SK-N-SH (cell line): ENCODE data around the gene CELF4. TPM values are rescaled to one million over a fixed set of nuclear protein-coding genes. Genes with fewer than 3 reads are reported as not detected.

Experiments
- CTCF ChIA-PET: fragments of 300-600, 350-600 bp; formaldehyde crosslinking; extraction: SDS; loops from one replicate; lab custom pipeline; 2021; lab: Yijun Ruan, JAX
- POLR2A ChIA-PET: fragments of 350-600 bp; sonication (Branson Sonifier 250); formaldehyde crosslinking; extraction: SDS; loops from one replicate; lab custom pipeline; 2020; ENCODE audit warnings: antibody characterized with exemption, inconsistent platforms; lab: Yijun Ruan, JAX
- DNase-seq: peaks from one replicate; pipeline ENCODE4 v3.0.0; 2012
- H2AFZ ChIP-seq: fragments of 200-600 bp; sonication (generic); 2 replicates; pipeline ENCODE4 v1.8.1; 2016; ENCODE audit warnings: antibody characterized with exemption, mild to moderate bottlenecking, low read depth
- H3F3A ChIP-seq: fragments of 200-600 bp; sonication (generic); replicated peaks from 2 replicates; pipeline ENCODE3; 2016; ENCODE audit warnings: antibody characterized with exemption, mild to moderate bottlenecking; ENCODE audit not compliant: insufficient read depth
- H3K27ac ChIP-seq, 2 experiments: fragments of 200-500 bp in 1 of 2; fragments of 200-600 bp in 1 of 2; sonication (Bioruptor generic) in 1 of 2; sonication (generic), shearing (Covaris generic) in 1 of 2; 2 replicates each; pipeline versions ENCODE4 v1.5.1 to v1.6.1; 2014 to 2016; ENCODE audit warnings: low read depth in 2 of 2, inconsistent platforms in 1 of 2, low read length in 1 of 2, mild to moderate bottlenecking in 1 of 2, mixed read lengths in 1 of 2
- H3K27me3 ChIP-seq: fragments of 200-600 bp; sonication (generic), shearing (Covaris generic); 2 replicates; pipeline ENCODE4 v1.6.1; 2016; ENCODE audit warnings: mixed run types; ENCODE audit not compliant: insufficient read depth
- H3K36me3 ChIP-seq, 2 experiments: fragments of 200-500 bp in 1 of 2; fragments of 200-600 bp in 1 of 2; sonication (Bioruptor generic) in 1 of 2; sonication (generic) in 1 of 2; replicated peaks in 1 of 2; 2 replicates each; pipeline versions ENCODE3 to v1.5.1; 2014 to 2016; ENCODE audit warnings: low read length in 1 of 2, mild to moderate bottlenecking in 1 of 2; ENCODE audit not compliant: insufficient read depth in 2 of 2, control insufficient read depth in 1 of 2
- H3K4me1 ChIP-seq, 2 experiments: fragments of 200-500 bp in 1 of 2; fragments of 200-600 bp in 1 of 2; sonication (Bioruptor generic) in 1 of 2; sonication (generic), shearing (Covaris generic) in 1 of 2; 2 replicates each; pipeline versions ENCODE4 v1.5.1 to v1.6.1; 2014 to 2016; ENCODE audit warnings: low read depth in 1 of 2, low read length in 1 of 2, mixed run types in 1 of 2; ENCODE audit not compliant: insufficient read depth in 2 of 2, control insufficient read depth in 1 of 2
- H3K4me2 ChIP-seq: fragments of 200-600 bp; sonication (generic), shearing (Covaris generic); 2 replicates; pipeline ENCODE4 v1.6.1; 2017; ENCODE audit warnings: mixed run types
- H3K4me3 ChIP-seq, 2 experiments: fragments of 200-500 bp in 1 of 2; fragments of 200-600 bp in 1 of 2; sonication (Bioruptor generic) in 1 of 2; sonication (generic), shearing (Covaris generic) in 1 of 2; 2 replicates each; pipeline versions ENCODE4 v1.5.1 to v1.8.1; 2014 to 2016; ENCODE audit warnings: low read depth in 2 of 2, inconsistent platforms in 1 of 2, low read length in 1 of 2, mild to moderate bottlenecking in 1 of 2, mixed read lengths in 1 of 2, moderate library complexity in 1 of 2
- H3K79me2 ChIP-seq: fragments of 200-600 bp; sonication (generic); 2 replicates; pipeline ENCODE4 v1.8.1; 2017; ENCODE audit warnings: mild to moderate bottlenecking; ENCODE audit not compliant: insufficient read depth
- H3K9ac ChIP-seq: fragments of 200-600 bp; sonication (generic); 2 replicates; pipeline ENCODE4 v1.6.1; 2017; ENCODE audit warnings: mixed run types
- H3K9me2 ChIP-seq: fragments of 200-600 bp; sonication (generic); 2 replicates; pipeline ENCODE4 v1.6.1; 2017; ENCODE audit warnings: mixed run types
- H3K9me3 ChIP-seq: fragments of 200-600 bp; sonication (generic); 2 replicates; pipeline ENCODE4 v1.6.1; 2017; ENCODE audit warnings: mixed run types, mild to moderate bottlenecking, moderate library complexity
- H4K20me1 ChIP-seq: fragments of 200-600 bp; sonication (generic); 2 replicates; pipeline ENCODE4 v1.6.1; 2017; ENCODE audit warnings: mild to moderate bottlenecking, mixed run types; ENCODE audit not compliant: insufficient read depth
- CHD2 ChIP-seq: fragments of 150-350 bp; IDR thresholded peaks from 2 replicates; pipeline ENCODE4 v1.6.1; 2018; ENCODE audit warnings: low read length; ENCODE audit not compliant: partially characterized antibody
- FOXJ3 ChIP-seq: sonication (generic); formaldehyde crosslinking; IDR thresholded peaks from 2 replicates; pipeline ENCODE4 v1.5.1; 2020; ENCODE audit warnings: mild to moderate bottlenecking, missing genetic modification reagents
- MEF2A ChIP-seq: IDR thresholded peaks from 2 replicates; pipeline ENCODE4 v1.4.0; 2012; ENCODE audit warnings: low read depth, borderline replicate concordance
- MXI1 ChIP-seq: IDR thresholded peaks from 2 replicates; pipeline ENCODE4 v1.6.1; 2012; ENCODE audit warnings: mild to moderate bottlenecking, low read depth, low read length, improper control_type of control experiment
- NFIC ChIP-seq: IDR thresholded peaks from 2 replicates; pipeline ENCODE4 v1.4.0; 2012; ENCODE audit warnings: borderline replicate concordance
- RAD21 ChIP-seq: IDR thresholded peaks from 2 replicates; pipeline ENCODE4 v1.6.1; 2012; ENCODE audit warnings: mild to moderate bottlenecking, low read length
- RCOR1 ChIP-seq: fragments of 150-350 bp; IDR thresholded peaks from 2 replicates; pipeline ENCODE4 v1.6.1; 2017; ENCODE audit warnings: antibody characterized with exemption, low read length
- RXRA ChIP-seq: IDR thresholded peaks from 2 replicates; pipeline ENCODE4 v1.4.0; 2012; ENCODE audit warnings: low read depth, mild to moderate bottlenecking, borderline replicate concordance
- TCF12 ChIP-seq: IDR thresholded peaks from 2 replicates; pipeline ENCODE4 v1.4.0; 2012
- TEAD4 ChIP-seq: IDR thresholded peaks from 2 replicates; pipeline ENCODE4 v1.4.0; 2012; ENCODE audit warnings: mild to moderate bottlenecking, borderline replicate concordance; ENCODE audit not compliant: insufficient read depth
- YY1 ChIP-seq: IDR thresholded peaks from 2 replicates; pipeline ENCODE4 v1.4.0; 2012; ENCODE audit warnings: low read depth, mild to moderate bottlenecking
- WGBS: methylation state at CpG from one replicate; pipeline ENCODE4 v1.1.6; 2017; ENCODE audit warnings: low lambda C conversion rate; 5-methylcytosine and 5-hydroxymethylcytosine counted together
- polyA plus RNA-seq, 3 experiments: library from polyadenylated mRNA; depleted of rRNA; stranded (reverse); fragments of >200 nt; gene quantifications; 2 replicates each; pipeline ENCODE4 v1.2.3, GENCODE V29; 2012
- TF ChIP-seq, protein P1 (sequence below): fragments of 150-350 bp; IDR thresholded peaks from 2 replicates; pipeline ENCODE4 v1.6.1; 2016; ENCODE audit warnings: mild to moderate bottlenecking, low read depth, low read length
- TF ChIP-seq, protein P2 (sequence below): IDR thresholded peaks from 2 replicates; pipeline ENCODE4; 2012
- TF ChIP-seq, protein P3 (sequence below): IDR thresholded peaks from 2 replicates; pipeline ENCODE4 v1.4.0; 2012; ENCODE audit warnings: low read depth

CELF4 gene
- polyA plus RNA-seq, 1 of the 3 experiments (the other 2 are of a cell fraction) = 0.26 TPM

DNA sequence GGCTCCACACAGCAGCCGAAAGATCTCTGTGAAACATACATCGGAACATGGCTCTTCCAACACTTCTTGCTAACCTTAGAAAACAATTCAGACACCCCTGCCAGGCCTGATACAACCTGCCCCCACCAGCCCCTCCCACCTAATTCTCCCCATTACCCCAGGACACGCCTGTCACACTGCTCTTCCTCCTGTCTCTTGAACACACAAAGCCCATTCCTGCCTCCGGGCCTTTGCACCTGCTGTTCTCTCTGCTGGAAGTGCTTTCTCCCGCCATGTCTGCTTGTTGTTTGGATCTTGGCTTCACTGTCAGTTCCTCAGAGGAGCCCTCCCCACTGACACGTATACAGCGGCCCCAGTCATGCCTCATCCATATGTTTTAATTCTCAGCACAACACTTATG, 24.1 kb downstream of the CELF4 start:
- Histone ChIP-seq H2AFZ (no peak overlapping the region), H3F3A (no peaks in the 10 kb centered on the region), H3K4me1 (peaks cover 0 to 31% of the 10 kb centered on the region in 2 experiments; a peak in 1 of 4 replicates), H3K9ac (no peak overlapping the region), H3K27me3 (no peaks in the 10 kb centered on the region), H4K20me1 (no peaks in the 10 kb centered on the region), H3K36me3 (no peaks in the 10 kb centered on the region), H3K9me3 (no peaks in the 10 kb centered on the region), H3K4me2 (no peak overlapping the region), H3K9me2 (no peaks in the 10 kb centered on the region), H3K4me3 (no peak overlapping the region), H3K79me2 (no peaks in the 10 kb centered on the region), H3K27ac (no peak overlapping the region)
- no peak for DNase-seq
- 59% methylated on average over 7 of the region's 7 CpGs for WGBS
- ChIA-PET CTCF (interaction anchor here (0.8 to 17.4 kb wide), 2 partner anchors 97 to 203 kb away, joined by 3 to 298 read pairs; no protein-coding TSS in a partner anchor), POLR2A (no interaction called here)
- TF ChIP-seq FOXJ3 (CRISPR knock-in tag) (no peak), RXRA (no peak), TEAD4 (no peak), RCOR1 (no peak), MXI1 (no peak), MEF2A (no peak), CHD2 (no peak), TCF12 (no peak), YY1 (no peak), RAD21 (no peak)
- TF ChIP-seq, protein P1, sequence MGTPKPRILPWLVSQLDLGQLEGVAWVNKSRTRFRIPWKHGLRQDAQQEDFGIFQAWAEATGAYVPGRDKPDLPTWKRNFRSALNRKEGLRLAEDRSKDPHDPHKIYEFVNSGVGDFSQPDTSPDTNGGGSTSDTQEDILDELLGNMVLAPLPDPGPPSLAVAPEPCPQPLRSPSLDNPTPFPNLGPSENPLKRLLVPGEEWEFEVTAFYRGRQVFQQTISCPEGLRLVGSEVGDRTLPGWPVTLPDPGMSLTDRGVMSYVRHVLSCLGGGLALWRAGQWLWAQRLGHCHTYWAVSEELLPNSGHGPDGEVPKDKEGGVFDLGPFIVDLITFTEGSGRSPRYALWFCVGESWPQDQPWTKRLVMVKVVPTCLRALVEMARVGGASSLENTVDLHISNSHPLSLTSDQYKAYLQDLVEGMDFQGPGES = no peak
- TF ChIP-seq, protein P2, sequence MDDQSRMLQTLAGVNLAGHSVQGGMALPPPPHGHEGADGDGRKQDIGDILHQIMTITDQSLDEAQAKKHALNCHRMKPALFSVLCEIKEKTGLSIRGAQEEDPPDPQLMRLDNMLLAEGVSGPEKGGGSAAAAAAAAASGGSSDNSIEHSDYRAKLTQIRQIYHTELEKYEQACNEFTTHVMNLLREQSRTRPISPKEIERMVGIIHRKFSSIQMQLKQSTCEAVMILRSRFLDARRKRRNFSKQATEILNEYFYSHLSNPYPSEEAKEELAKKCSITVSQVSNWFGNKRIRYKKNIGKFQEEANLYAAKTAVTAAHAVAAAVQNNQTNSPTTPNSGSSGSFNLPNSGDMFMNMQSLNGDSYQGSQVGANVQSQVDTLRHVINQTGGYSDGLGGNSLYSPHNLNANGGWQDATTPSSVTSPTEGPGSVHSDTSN = no peak

DNA sequence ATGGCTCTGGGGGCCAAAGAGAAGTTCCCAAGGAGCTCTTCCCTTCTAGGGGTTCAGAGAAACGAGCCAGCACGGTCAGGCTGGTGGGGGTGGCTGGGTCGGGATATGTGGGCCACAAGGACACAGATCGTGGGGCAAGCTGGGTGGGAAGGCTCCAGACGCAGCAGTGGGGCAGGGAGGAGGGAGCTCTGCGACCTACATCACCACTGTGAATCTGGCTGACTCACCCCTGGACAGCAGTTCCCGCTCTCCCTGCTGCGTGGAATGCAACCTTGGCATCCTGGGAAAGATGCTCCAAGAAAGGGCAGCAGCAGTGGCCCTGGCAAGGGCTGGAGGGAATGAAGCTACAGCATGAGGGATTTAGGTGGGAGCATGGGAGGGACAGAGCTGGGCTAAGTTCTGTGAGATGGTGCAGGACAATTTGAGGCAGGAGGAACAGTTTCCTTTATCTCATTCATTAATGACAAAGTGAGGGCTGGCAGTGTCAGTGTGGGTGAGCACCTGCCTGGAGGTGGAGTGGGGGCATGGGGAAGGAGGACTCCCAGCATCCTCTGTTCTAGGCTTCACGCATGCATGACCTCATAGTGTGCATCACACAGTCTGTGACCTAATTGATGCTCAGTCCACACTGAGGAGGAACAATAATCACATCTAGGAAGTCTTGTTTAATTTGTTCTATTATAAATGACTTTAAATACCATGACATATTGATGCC, 25.0 kb downstream of the CELF4 start:
- no peaks in the 10 kb centered on the region for H3K27me3 ChIP-seq
- no peaks in the 10 kb centered on the region for H3F3A ChIP-seq
- WGBS = 14% methylated on average over 7 of the region's 9 CpGs
- DNase-seq = peak; percentile 49
- H3K9me2 ChIP-seq = no peaks in the 10 kb centered on the region
- no peaks in the 10 kb centered on the region for H3K36me3 ChIP-seq
- H3K4me2 ChIP-seq = no peak overlapping the region
- TF ChIP-seq TEAD4 = no peak
- TF ChIP-seq NFIC = no peak
- TF ChIP-seq, protein P3, sequence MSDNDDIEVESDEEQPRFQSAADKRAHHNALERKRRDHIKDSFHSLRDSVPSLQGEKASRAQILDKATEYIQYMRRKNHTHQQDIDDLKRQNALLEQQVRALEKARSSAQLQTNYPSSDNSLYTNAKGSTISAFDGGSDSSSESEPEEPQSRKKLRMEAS = no peak
- ChIA-PET CTCF (interaction anchor here (0.6 to 17.4 kb wide), 12 partner anchors 8 to 237 kb away, joined by 3 to 298 read pairs (median 4); partner anchors contain the start of gene CELF4), POLR2A (no interaction called here)
- H3K9ac ChIP-seq = no peak overlapping the region
- no peaks in the 10 kb centered on the region for H3K9me3 ChIP-seq
- no peak overlapping the region for H2AFZ ChIP-seq
- H3K4me3 ChIP-seq = no peak overlapping the region
- no peaks in the 10 kb centered on the region for H3K79me2 ChIP-seq
- no peaks in the 10 kb centered on the region for H4K20me1 ChIP-seq
- no peak overlapping the region; a peak in 1 of 4 replicates for H3K27ac ChIP-seq
- H3K4me1 ChIP-seq = peaks cover 0 to 34% of the 10 kb centered on the region in 2 experiments; a peak in 1 of 4 replicates
